Measurements from ENCODE around the gene SNAPC2. TPM values are rescaled to one million over a fixed set of nuclear protein-coding genes. Genes with fewer than 3 reads are reported as not detected.

The SNAPC2 gene
- total and polyA plus RNA-seq, 2 of the 13 experiments (the other 11 are each of a cell fraction or from before 2014, with no cell fraction given): 10.2 to 12.7 TPM

- TF ChIP-seq KLF12 (CRISPR knock-in tag; IDR thresholded peaks at IDR 0.05; ENCODE audit: borderline replicate concordance) (0 out of 2 replicates have a peak, but pooled peaks have one; percentile 21), PHF8 (CRISPR knock-in tag; IDR thresholded peaks at IDR 0.05) (peak; percentile 31; the same call in 1 of the 2 replicates), HNF1B (CRISPR knock-in tag; IDR thresholded peaks at IDR 0.05) (0 out of 2 replicates have a peak, but pooled peaks have one; percentile 57), IRF1 (CRISPR knock-in tag; IDR thresholded peaks at IDR 0.05; ENCODE audit: low read depth) (no peak), ZNF772 (CRISPR knock-in tag; IDR thresholded peaks at IDR 0.05) (0 out of 2 replicates have a peak, but pooled peaks have one; percentile 25)
These were observed 48.5 kb upstream of the SNAPC2 start (continued) for GRCh38 chr19:7871437-7872305.

- WGBS (ENCODE audit: low lambda C conversion rate): 61% methylated on average over 12 of the region's 47 CpGs
- H3K4me1 ChIP-seq (ENCODE audit: insufficient read depth, low read length): peaks cover 52% of the 10 kb centered on the region
- no peaks in the 10 kb centered on the region for H3K9me3 ChIP-seq (ENCODE audit: low read length)
- no peaks in the 10 kb centered on the region for H3K36me3 ChIP-seq (replicated peaks in 1 of 2; ENCODE audit: control insufficient read depth in 1 of 2, insufficient read depth in 2 of 2, low read length in 2 of 2)
- no peak for DNase-seq (ENCODE audit: low spot score)
- no peak overlapping the region for H2AFZ ChIP-seq (ENCODE audit: low read length)
- intact Hi-C loops (cut with micrococcal nuclease; ENCODE audit: unreplicated experiment) (loop anchor here (10.0 kb wide), 1 partner anchor 1138 kb away; the partner anchor contains the start of genes GPR108 and TRIP10), in situ Hi-C loops (cut with HindIII; ENCODE audit: extremely low pct_ligation_motif_present, low pct_unique_long_range_greater_than_20kb) (no loop called here)
- no TSS peak for BruUV-seq (replicated peaks)
- CTCF ChIA-PET (ENCODE audit: low intra/inter-chr PET ratio, low total read pairs): no interaction called here
- peak overlapping the region; percentile 89; the same call in 1 of the 2 replicates for H3K4me2 ChIP-seq (ENCODE audit: low read depth, low read length)
- peaks cover 0 to 4% of the 10 kb centered on the region in 2 experiments; a peak in 1 of 5 replicates for H3K27me3 ChIP-seq (ENCODE audit: control insufficient read depth in 1 of 2, insufficient read depth in 2 of 2, low read length in 2 of 2)
- no peaks in the 10 kb centered on the region for H3K79me2 ChIP-seq (ENCODE audit: insufficient read depth, low read length)
- ATAC-seq: no peak
- no peaks in the 10 kb centered on the region; the same call in 1 of the 2 replicates for H4K20me1 ChIP-seq (ENCODE audit: insufficient read depth, low read length)
- POLR2A ChIA-PET: interaction anchor here (1.1 to 2.0 kb wide), 2 partner anchors 15 to 31 kb away, joined by 6 read pairs; partner anchors contain the start of genes LRRC8E and MAP2K7
- peak overlapping the region in 2 of 3 experiments; percentile 32 to 73; a peak in 3 of 6 replicates for H3K4me3 ChIP-seq (replicated peaks in 1 of 3; ENCODE audit: insufficient read depth in 1 of 3, low read depth in 2 of 3, low read length in 3 of 3)
- no peak overlapping the region for H3K27ac ChIP-seq (ENCODE audit: extremely low read length, insufficient read depth, low read length)
- H3K9ac ChIP-seq (ENCODE audit: insufficient read depth, low read depth, low read length): peak overlapping the region; percentile 13; the same call in 1 of the 2 replicates
- no peak for FAIRE-seq
- TF ChIP-seq, protein P1, sequence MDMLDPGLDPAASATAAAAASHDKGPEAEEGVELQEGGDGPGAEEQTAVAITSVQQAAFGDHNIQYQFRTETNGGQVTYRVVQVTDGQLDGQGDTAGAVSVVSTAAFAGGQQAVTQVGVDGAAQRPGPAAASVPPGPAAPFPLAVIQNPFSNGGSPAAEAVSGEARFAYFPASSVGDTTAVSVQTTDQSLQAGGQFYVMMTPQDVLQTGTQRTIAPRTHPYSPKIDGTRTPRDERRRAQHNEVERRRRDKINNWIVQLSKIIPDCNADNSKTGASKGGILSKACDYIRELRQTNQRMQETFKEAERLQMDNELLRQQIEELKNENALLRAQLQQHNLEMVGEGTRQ (IDR thresholded peaks at IDR 0.05; ENCODE audit: low read depth, low read length): no peak
- TF ChIP-seq, protein P1 (CRISPR knock-in tag; IDR thresholded peaks at IDR 0.05; ENCODE audit: borderline replicate concordance): no peak
- TF ChIP-seq NBN (conservative IDR thresholded peaks at IDR 0.05): no peak
- peak; percentile 14 for TF ChIP-seq HNRNPLL (IDR thresholded peaks at IDR 0.05; ENCODE audit: low read depth, low read length, poor library complexity, severe bottlenecking)
- TF ChIP-seq RCOR2 (CRISPR knock-in tag; IDR thresholded peaks at IDR 0.05): peak; percentile 48; the same call in 1 of the 2 replicates
- no peak for TF ChIP-seq HNF1B (CRISPR knock-in tag; IDR thresholded peaks at IDR 0.05)
- no peak for TF ChIP-seq NR2C2 (CRISPR knock-in tag; IDR thresholded peaks at IDR 0.05; ENCODE audit: borderline replicate concordance)
- no peak for TF ChIP-seq HOXD1 (CRISPR knock-in tag; IDR thresholded peaks at IDR 0.05)
These were observed 47.6 kb upstream of the SNAPC2 start for GRCh38 chr19:7872306-7873204.
